NCI-H510A treated with DMSO at 0.1 percent for 48 hours (cell line): ENCODE results near the gene SLC19A2.

Experiments
- DNase-seq: peaks from one replicate; lab custom pipeline; 2025; lab: John Stamatoyannopoulos, UW

SLC19A2 gene

DNA sequence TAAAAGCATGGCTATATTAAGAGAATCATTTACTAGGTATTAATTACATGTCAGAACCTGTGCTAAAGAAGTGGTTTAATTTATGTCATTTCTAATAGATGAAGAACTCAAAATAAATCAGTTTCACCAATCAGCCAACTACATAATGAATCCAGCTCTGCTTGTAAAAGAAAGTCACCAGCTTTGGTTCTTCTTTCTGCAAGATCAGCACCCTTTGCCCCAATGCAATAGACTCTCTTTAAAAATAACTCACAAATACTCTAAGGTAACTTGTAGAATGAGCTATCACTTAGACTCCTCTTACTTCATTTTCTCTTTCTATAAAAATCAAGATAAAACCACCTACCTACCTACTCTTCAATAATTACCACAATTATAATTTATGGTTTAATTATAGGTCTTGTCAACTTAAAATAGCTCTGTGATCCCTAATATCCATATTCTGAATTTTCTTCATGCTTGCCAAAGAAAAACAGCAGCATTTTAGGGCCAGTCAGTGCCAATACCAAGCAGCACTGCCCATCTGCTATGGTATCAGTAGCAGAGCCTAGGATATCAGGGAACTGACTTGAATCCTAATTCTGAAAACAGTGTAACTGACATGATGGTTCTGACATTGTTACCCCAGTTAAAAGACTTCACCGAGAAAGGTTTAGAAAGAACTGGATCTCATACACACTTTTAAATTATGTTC, 11.3 kb downstream of the SLC19A2 start:
- no peak for DNase-seq

DNA sequence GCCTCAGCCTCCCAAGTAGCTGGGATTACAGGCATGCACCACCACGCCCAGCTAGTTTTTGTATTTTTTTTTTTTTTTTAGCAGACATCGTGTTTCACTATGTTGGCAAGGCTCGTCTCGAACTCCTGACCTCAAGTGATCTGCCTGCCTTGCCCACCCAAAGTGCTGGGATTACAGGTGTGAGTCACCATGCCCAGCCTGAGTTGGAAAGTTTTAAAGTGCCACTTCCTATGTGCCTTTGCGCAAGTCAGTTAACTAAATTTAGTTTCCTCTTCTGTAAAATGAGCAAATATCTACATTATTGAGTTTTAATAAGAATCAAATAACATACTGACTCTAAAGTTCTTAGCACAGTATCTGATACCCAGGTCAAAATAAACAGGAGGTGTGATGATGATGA, 12.4 kb downstream of the SLC19A2 start:
- DNase-seq: no peak

DNA sequence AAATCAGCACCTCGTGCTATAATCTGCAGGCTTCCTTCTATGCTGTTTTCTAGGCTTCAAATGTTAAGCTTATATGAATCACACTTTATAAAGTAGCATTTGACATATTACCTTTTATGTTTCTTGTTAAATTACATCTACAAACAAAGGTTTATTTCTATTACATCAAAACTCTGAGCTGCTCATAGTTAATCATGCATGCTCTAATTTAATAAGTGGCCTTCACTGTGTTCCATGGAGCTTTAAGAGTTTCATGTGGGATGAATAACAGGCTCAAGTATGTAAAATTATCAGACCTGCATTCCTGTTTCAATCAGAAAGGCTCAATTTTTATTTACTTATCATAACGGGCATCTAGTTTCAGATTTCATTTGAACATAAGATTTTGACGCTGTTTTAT, 13.0 kb downstream of the SLC19A2 start:
- DNase-seq: no peak

DNA sequence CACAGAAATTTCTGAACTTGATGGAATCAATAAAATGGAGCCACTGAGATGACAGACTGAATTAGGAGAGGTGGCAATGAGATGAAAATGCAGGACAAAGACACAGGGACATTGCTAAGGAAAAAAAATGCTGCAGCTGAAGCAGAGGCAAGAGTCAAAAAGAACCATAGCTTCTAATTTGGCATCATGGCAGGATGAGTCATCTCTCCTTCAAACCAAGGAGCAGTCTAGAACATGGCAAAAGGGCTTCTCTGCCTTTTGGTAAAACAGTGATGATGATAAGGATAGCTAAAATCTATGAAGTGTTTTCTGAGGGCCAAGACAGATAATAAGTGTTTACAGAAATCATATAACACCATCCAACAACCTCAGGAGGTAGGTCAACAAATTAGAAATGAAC, 16.8 kb downstream of the SLC19A2 start:
- no peak for DNase-seq

DNA sequence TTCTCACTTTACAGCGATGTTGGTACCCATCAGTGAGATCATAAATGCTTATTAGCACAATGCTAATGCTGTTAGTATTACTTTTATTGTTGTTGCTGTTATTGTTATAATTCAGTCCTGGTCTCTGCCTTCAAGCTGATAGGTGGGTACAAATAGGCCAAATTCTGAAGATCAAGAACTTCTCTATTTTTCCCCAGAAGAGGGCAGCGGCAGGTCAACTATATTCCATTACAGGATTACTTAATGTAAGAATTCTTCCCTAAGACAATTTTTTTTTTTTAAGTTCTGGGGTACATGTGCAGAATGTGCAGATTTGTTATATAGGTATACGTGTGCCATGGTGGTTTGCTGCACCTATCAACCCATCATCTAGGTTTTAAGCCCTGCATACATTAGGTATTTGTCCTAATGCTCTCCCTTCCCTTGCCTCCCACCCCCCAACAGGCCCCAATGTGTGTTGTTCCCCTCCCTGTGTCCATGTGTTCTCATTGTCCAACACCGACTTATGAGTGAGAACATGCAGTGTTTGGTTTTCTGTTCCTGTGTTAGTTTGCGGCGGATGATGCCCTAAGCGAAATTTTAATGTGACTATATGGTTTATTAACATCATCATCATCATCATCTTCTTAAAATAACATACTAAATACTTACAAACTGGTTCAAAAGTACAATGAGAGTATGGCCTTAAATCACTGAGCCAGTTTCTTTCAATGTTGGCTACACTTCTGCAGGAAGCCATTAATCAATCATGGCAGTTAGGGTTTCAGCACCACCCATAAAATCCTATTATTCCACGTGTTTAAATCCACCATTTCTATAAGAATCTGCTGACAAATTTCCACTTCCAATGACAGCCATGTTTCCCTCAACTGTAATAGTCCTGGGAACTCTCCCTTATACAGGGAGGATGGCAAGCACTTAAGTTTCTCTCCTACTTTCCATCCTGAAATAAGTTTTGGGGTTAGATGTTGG, 19.2 kb downstream of the SLC19A2 start:
- peak; percentile 36 for DNase-seq

DNA sequence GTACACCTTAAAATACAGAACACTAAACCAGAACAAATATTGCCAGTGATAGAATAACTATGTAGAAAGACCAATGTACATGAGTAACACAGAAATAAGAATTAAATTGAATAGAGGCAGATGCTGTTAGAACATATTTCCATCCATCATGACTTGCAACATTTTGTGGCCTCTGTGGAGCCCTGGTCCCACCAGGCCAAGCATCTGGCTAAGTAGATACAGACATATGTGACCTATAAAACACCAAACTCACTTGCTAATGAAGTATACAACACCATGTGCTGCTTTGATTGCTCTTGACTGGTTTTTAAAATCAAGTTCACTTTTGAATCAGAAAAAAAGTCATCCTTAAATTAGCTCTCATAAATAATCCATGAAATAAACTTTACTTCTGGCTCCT, 20.5 kb downstream of the SLC19A2 start:
- no peak for DNase-seq

DNA sequence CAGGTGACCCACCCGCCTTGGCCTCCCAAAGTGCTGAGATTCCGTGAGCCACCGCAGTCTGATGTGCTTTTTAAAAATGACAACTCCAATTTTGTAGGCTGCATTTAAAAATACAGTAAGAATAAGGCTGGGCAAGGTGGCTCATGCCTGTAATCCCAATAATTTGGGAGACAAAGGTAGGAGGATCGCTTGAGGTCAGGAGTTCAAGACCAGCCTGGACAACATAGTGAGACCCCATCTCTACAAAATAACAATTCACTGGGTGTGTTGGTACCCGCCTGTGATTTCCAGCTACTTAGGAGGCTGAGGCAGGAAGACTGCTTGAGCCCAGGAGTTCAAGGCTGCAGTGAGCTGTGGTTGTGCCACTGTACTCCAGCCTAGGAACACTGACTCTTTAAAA, 23.4 kb downstream of the SLC19A2 start:
- DNase-seq: no peak

DNA sequence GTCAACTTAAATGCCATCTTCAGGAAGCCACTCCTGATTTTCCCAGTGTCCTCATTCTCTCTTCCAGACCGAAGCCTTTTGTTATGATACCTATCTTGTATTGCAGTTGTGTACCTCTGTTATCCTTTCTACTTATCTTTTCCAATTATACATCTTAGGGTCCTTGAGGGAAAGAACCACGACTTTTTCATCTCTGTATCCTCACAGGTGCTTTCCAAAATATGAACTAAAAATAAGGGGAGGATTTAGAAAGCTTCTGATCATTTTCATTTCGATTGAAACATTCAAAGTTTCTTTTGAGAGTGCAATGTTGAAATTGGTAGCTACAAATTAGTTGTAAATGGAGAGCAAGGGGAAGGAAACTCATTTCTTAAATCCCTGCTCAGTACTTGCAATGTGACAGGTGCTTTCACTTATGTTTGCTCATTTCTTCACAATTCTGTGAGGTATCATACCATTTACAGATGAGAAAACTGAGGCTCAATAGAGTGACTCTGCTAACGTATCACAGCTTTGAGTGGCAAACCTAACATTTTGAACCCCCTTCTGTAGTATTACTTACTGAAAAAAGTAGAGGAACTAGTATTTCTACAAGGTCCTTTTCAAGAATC, 24.2 kb downstream of the SLC19A2 start:
- no peak for DNase-seq

DNA sequence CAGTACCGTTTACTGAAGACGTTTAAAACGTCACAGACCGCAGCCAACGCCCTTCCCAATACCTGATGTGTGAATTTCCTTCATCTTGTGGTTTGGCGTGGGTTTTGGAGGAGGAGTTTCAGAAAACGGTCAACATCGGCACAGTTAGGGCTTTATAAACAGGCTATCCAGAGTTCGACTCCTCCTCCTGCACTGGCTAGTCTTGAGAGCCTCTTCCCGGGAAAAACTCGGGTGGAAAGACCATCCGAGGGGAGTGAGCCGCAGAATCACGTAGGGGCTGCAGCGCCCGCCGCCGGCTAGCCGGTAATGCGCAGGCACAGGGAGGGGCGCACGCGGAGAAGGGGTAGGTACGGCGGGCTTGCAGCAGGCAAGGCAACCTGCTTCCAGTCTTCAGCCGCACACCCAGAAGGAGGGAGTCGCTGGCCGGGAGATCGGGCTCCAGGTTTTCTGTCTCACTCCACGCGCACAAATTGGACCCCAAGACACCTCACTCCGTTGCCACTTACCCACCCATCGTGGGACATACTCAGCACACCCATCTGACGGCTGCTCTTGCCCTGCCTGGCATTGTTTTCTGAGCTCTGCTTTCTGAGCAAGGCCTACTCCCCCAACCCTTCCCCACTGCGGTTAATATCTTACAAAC, 25.4 kb downstream of the SLC19A2 start:
- DNase-seq: no peak

DNA sequence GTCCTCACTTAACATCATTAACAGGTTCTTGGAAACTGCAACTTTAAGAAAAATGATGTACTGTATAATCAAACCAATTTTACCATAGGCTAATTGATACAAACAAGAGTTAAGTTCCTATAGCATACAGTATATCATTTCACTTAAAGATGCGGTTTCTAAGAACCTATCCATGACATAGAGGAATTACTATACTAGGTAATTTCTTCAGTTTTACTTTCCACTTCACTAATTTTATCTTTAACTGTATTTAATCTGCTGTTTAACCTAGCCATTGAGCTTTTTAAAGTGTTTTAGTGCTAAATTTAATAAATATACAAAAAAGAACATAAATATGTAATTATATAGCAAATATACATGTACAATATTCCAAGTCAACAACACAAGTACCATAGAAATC, 28.3 kb downstream of the SLC19A2 start:
- no peak for DNase-seq

DNA sequence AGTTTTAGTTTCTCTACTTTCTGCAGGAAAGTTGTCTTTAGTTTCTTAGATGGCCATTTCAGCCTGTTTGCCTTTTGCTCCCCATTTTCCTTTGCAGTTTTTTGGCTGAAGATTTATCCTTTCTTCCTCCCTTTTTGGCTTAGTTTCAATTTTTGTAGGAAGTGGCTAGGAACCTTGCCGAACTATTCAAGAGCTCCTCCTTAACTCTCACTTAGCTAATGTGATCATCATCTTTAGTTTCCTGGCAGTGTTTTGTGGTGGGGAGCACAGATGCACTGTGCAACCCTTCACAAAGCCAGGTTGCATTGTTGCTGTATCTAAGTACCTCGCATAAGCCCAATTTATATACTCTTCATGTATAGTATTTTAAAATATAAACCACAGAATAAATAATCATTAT, 29.7 kb downstream of the SLC19A2 start:
- DNase-seq: no peak

DNA sequence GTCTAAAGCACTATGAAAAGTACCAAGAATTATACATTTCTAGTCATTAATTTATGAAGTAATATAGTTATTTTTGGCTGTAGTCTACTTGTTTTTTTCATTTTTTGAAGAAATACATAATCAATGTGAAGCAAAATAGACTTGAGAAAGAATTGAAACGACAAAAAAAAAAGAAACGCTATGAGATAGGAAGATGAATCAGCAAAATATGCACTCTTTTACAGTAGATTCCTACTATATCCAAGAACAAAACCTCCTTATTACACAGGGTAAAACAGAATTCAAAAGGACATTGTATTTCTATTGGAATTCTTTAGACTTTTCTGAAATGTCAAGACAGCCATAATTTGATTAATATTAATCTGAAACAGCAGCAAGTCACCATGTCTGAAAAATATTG, 32.8 kb downstream of the SLC19A2 start:
- no peak for DNase-seq

DNA sequence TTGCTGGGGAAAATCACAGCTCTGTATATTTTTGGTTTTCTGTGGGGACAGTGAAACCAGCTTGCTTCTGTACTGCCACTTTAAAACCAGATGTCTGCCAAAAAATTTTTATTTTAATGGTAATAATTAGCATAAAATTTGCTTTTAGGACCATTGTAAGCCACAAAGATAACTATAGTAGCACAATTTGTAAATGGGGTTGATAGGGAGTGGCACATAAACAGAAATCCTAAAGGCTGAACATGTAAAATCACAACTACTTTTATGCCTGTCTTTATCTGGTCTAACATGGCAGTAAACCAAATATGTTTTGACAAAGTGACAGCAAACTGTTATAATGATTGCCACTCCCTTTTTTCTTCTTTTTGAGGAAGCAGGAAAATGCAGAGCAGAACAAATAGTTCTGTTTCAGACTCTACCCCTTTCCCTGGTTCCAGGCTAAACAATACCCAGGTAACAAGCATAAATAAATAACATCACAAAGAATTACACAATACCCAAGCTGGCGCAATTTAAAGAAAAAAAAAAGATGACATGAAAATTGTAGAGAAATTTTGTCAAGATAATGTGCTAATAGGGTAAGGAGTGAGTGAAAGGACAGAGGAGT, 34.4 kb downstream of the SLC19A2 start:
- DNase-seq: no peak

DNA sequence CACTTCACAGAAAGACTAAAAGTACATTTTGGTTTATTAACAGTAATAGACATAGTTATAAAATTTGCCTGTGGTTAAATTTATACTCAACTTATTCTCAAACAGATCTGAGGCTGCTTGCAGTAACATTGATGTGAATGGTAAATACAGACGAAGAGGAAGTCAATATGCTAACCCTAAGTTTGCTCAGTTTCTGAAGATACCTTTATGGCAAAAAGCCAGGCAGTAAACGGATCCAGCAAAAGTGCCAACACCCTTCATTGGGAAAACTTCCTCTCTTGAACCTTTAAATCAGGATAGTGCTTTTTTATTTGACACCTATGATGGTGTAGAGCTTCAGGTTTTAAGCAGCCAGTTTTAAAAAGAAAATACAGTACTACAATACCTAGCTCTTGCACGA, 41.8 kb downstream of the SLC19A2 start:
- DNase-seq: no peak

DNA sequence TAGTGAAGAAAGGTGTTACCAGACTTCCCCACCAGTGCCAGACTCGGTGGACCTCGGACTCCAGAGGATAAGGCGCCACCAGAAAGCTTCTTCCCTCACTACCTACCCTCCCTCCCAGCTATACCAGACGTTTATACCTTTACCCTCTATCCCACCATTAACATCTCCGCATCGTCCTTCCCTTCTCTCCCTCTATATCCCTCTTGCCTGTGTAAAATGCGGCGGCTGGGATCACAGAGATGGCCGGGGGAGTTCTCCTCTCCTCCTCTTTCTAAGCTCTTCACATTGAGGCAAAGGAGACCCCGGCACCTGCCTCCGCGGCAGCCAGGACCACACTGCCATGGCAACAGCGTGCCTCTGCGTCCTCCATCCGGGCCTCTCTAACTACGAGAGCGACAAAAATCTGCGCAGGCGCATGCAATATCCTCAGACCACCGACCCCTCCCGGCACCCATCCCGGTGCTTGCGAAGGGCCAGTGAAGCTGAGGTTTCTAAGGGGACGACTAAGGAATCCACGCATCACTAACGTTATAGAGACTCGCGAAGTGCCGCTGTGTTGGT, 58.6 kb downstream of the SLC19A2 start, which contains the start of gene CCDC181:
Gene CCDC181, minus strand, starts transcription at position 394 of the 561 bp plus-strand sequence. CDS start 2,547 bp downstream, outside the sequence.
- peak; percentile 90 for DNase-seq

DNA sequence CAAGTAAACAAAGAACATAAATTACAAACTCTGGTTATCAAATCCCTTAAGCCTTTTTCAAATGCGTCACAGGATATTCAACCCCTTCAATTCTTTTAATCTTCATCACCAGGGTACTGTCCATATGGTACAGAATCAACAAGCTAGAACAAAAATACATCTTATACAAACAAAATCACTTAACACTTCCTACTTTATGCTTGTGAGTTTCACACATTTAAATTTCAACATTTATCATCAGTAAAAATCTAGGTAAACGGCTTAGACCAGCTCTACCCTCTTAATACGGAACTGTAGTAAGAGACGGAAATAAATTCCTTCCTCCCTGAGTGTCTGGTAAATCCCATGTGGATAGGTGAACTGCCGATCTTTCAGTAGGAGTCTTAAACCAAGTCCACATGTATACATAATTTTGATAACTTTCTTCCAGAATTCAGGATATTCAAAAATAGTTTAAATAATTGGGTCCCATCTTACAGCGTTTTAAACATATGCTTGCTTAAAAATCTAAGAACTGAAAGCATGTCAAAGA, 59.5 kb downstream of the SLC19A2 start:
- peak; percentile 37 for DNase-seq

DNA sequence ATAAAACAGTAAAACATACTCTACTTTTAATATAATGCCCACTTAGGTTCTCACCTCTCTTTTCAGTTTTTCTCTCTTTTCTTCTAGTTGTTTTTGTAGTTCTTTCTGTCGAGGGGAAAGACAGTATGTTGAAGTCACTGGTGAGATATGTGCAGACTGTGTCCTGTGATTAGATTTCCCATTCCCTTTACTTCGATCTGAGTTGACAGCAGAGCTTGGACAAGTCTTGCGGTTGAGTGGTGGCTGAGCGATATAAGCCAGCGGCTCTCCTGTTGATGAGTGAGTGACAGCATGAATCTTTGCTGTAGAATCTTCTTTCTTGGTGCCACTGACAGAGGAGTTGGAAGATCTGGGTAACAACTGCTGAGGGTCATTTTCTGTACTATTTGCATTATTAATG, 64.4 kb downstream of the SLC19A2 start:
- no peak for DNase-seq

DNA sequence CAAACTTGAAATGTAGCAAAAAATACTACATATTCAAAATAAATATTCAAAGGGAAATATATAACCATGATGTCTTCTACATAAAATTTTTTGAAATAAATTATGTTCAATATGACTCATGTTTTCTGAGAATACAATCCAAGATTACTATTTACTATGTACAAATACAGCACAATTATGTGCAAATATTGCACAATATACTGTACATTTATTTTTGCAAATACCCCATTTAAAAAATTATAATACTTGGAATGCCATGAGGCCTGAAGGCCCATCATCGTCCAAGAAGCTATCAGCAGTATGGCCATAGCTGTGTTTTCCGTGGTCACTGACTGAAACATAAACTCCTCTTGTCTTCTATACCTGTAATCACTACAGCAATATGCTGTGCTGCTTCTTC, 70.8 kb downstream of the SLC19A2 start:
- DNase-seq: no peak
